PC-3 (cell line): Measurements from ENCODE around the gene UROC1.

ENCODE experiments used
- CTCF ChIP-seq: fragments of 300-600 bp; sonication (generic); conservative IDR thresholded peaks from 2 replicates; pipeline ENCODE4 v1.5.1; 2017; ENCODE audit warnings: antibody characterized with exemption, low read depth, mild to moderate bottlenecking, low read length
- EZH2 ChIP-seq: fragments of 300-600 bp; sonication (generic); IDR thresholded peaks from one replicate; pipeline ENCODE4 v1.6.1; 2017; ENCODE audit warnings: antibody characterized with exemption, mild to moderate bottlenecking, low read length; ENCODE audit not compliant: unreplicated experiment

GRCh38 chr3:126527006-126527405 is 9.4 kb upstream of the UROC1 start:
- TF ChIP-seq EZH2 (no peak), CTCF (no peak)
